ENCODE measurements around the gene LOXL3.

DNA sequence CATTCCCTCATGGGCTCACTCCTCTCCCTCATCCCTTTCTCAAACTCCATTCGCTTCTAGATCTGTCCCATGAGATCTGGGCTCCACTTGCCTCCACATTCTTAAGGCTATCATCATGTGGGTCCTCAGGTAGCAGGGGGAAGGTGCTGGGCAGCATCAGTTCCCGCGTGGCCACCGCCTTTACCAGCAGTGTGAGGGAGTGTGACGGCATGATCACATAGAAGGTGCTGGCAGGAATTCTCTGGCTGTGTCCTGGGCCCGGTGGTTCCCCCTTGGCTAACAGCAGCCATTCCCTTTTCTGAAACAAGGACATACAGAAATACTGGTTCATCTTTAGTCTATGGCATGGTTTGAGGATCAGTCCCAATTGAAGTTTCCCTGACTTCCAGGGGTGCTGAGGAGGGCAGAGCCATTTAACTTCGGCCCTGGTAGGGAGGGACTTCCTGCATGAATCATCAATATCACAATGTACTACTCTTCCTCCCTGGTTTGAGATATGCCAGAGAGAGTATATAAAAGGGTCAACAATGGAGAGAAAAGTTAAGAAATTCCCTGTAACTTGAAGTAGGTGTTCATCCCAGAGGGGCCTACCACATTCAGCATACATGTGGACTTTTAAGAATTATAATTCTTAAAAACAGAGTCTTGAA is 8.5 kb upstream of the LOXL3 start:
- TF ChIP-seq, protein P1, sequence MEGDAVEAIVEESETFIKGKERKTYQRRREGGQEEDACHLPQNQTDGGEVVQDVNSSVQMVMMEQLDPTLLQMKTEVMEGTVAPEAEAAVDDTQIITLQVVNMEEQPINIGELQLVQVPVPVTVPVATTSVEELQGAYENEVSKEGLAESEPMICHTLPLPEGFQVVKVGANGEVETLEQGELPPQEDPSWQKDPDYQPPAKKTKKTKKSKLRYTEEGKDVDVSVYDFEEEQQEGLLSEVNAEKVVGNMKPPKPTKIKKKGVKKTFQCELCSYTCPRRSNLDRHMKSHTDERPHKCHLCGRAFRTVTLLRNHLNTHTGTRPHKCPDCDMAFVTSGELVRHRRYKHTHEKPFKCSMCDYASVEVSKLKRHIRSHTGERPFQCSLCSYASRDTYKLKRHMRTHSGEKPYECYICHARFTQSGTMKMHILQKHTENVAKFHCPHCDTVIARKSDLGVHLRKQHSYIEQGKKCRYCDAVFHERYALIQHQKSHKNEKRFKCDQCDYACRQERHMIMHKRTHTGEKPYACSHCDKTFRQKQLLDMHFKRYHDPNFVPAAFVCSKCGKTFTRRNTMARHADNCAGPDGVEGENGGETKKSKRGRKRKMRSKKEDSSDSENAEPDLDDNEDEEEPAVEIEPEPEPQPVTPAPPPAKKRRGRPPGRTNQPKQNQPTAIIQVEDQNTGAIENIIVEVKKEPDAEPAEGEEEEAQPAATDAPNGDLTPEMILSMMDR (IDR thresholded peaks at IDR 0.05; ENCODE audit: low read depth, low read length, poor library complexity, severe bottlenecking): no peak
- TF ChIP-seq EZH2phosphoT487 (IDR thresholded peaks at IDR 0.05; ENCODE audit: borderline replicate concordance, low read length): no peak

Data from DOHH2 (cell line).